HepG2 (cell line): ENCODE results near the gene CACNA1I. TPM values are rescaled to one million over a fixed set of nuclear protein-coding genes. Genes with fewer than 3 reads are reported as not detected.

ENCODE experiments used
- BORCS8-MEF2B ChIP-seq: sonication (generic); formaldehyde crosslinking; IDR thresholded peaks from 2 replicates; pipeline ENCODE4 v1.8.0; 2022; ENCODE audit warnings: mild to moderate bottlenecking, missing genetic modification reagents
- ELF4 ChIP-seq: sonication (generic); formaldehyde crosslinking; IDR thresholded peaks from 2 replicates; pipeline ENCODE4 v1.5.0; 2020; ENCODE audit warnings: missing genetic modification reagents, mild to moderate bottlenecking, moderate library complexity, borderline replicate concordance
- KDM5B ChIP-seq: sonication (generic); formaldehyde crosslinking; IDR thresholded peaks from 2 replicates; pipeline ENCODE4 v1.4.0; 2020; ENCODE audit warnings: missing genetic modification reagents, mild to moderate bottlenecking, borderline replicate concordance
- NR2C2 ChIP-seq: sonication (generic); formaldehyde crosslinking; IDR thresholded peaks from 2 replicates; pipeline ENCODE4 v1.4.0; 2020; ENCODE audit warnings: missing genetic modification reagents, mild to moderate bottlenecking, moderate library complexity, borderline replicate concordance
- NR3C1 ChIP-seq: sonication (generic); formaldehyde crosslinking; IDR thresholded peaks from 2 replicates; pipeline ENCODE4 v1.4.0; 2020; ENCODE audit warnings: missing genetic modification reagents
- RFXAP ChIP-seq: sonication (generic); formaldehyde crosslinking; IDR thresholded peaks from 2 replicates; pipeline ENCODE4 v1.4.0; 2020; ENCODE audit warnings: missing genetic modification reagents, borderline replicate concordance
- SAFB2 ChIP-seq: sonication (generic); formaldehyde crosslinking; IDR thresholded peaks from 2 replicates; pipeline ENCODE4 v1.5.1; 2020; ENCODE audit warnings: missing genetic modification reagents, low read depth, mild to moderate bottlenecking, borderline replicate concordance
- SALL2 ChIP-seq: sonication (generic); formaldehyde crosslinking; IDR thresholded peaks from 2 replicates; pipeline ENCODE4 v1.8.1; 2023; ENCODE audit warnings: mild to moderate bottlenecking, missing genetic modification reagents, inconsistent platforms
- SETDB1 ChIP-seq: sonication (generic); formaldehyde crosslinking; IDR thresholded peaks from 2 replicates; pipeline ENCODE4 v1.5.1; 2020; ENCODE audit warnings: missing genetic modification reagents, mild to moderate bottlenecking, borderline replicate concordance
- SP140L ChIP-seq: sonication (generic); formaldehyde crosslinking; IDR thresholded peaks from 2 replicates; pipeline ENCODE4 v1.4.0; 2020; ENCODE audit warnings: missing genetic modification reagents, borderline replicate concordance
- STAT5B ChIP-seq: sonication (generic); formaldehyde crosslinking; IDR thresholded peaks from 2 replicates; pipeline ENCODE4 v1.4.0; 2020; ENCODE audit warnings: missing genetic modification reagents
- TAF1 ChIP-seq: sonication (generic); formaldehyde crosslinking; IDR thresholded peaks from 2 replicates; pipeline ENCODE4 v1.4.0; 2020; ENCODE audit warnings: missing genetic modification reagents
- TARDBP ChIP-seq: sonication (generic); formaldehyde crosslinking; IDR thresholded peaks from 2 replicates; pipeline ENCODE4 v1.8.0; 2022; ENCODE audit warnings: mild to moderate bottlenecking, missing genetic modification reagents
- ZNF20 ChIP-seq: sonication (generic); formaldehyde crosslinking; IDR thresholded peaks from 2 replicates; pipeline ENCODE4 v1.4.0; 2020; ENCODE audit warnings: mild to moderate bottlenecking, moderate library complexity, missing genetic modification reagents
- ZNF343 ChIP-seq: sonication (generic); formaldehyde crosslinking; IDR thresholded peaks from 2 replicates; pipeline ENCODE4 v1.4.0; 2020; ENCODE audit warnings: mild to moderate bottlenecking, missing genetic modification reagents
- ZNF703 ChIP-seq: sonication (generic); formaldehyde crosslinking; IDR thresholded peaks from 2 replicates; pipeline ENCODE4 v1.5.1; 2020; ENCODE audit warnings: missing genetic modification reagents, mild to moderate bottlenecking, moderate library complexity, borderline replicate concordance
- ZSCAN29 ChIP-seq: sonication (generic); formaldehyde crosslinking; conservative IDR thresholded peaks from 2 replicates; pipeline ENCODE4 v1.4.0; 2020; ENCODE audit warnings: mild to moderate bottlenecking, missing genetic modification reagents
- polyA plus RNA-seq, 8 experiments: library from polyadenylated mRNA; depleted of rRNA in 3 of 8; stranded (reverse) in 7 of 8; unstranded in 1 of 8; fragments of >200 nt; fragmentation: Illumina TruSeq in 4 of 8; extraction: Trizol in 4 of 8; gene quantifications; 2 replicates each; pipeline versions ENCODE4 v1.2.1 to v1.2.3, GENCODE V29; 2011 to 2016; ENCODE audit warnings: low read depth in 4 of 8, missing spikeins in 1 of 8, mixed read lengths in 1 of 8; ENCODE audit not compliant: insufficient read depth in 1 of 8
- total RNA-seq, 5 experiments: library from RNA; depleted of rRNA; stranded (reverse); fragments of >200 nt; fragmentation: Illumina TruSeq; extraction: Trizol; gene quantifications; 2 replicates each; pipeline ENCODE4 v1.2.3, GENCODE V29; 2016; ENCODE audit warnings: low read depth in 1 of 5
- TF ChIP-seq, protein P1 (sequence below): sonication (generic); formaldehyde crosslinking; IDR thresholded peaks from 2 replicates; pipeline ENCODE4 v1.8.0; 2022; ENCODE audit warnings: missing genetic modification reagents, mild to moderate bottlenecking, moderate library complexity, borderline replicate concordance
- TF ChIP-seq, protein P2 (sequence below): sonication (generic); formaldehyde crosslinking; IDR thresholded peaks from 2 replicates; pipeline ENCODE4 v1.4.0; 2020; ENCODE audit warnings: missing genetic modification reagents, borderline replicate concordance
- TF ChIP-seq, protein P3 (sequence below): sonication (generic); formaldehyde crosslinking; IDR thresholded peaks from 2 replicates; pipeline ENCODE4 v1.4.0; 2020; ENCODE audit warnings: missing genetic modification reagents
- TF ChIP-seq, protein P4 (sequence below): sonication (generic); formaldehyde crosslinking; IDR thresholded peaks from 2 replicates; pipeline ENCODE4 v1.4.0; 2020; ENCODE audit warnings: mild to moderate bottlenecking, missing genetic modification reagents

CACNA1I gene
- total and polyA plus RNA-seq, 2 of the 13 experiments (the other 11 are each of a cell fraction or from before 2014, with no cell fraction given), result not detected

DNA sequence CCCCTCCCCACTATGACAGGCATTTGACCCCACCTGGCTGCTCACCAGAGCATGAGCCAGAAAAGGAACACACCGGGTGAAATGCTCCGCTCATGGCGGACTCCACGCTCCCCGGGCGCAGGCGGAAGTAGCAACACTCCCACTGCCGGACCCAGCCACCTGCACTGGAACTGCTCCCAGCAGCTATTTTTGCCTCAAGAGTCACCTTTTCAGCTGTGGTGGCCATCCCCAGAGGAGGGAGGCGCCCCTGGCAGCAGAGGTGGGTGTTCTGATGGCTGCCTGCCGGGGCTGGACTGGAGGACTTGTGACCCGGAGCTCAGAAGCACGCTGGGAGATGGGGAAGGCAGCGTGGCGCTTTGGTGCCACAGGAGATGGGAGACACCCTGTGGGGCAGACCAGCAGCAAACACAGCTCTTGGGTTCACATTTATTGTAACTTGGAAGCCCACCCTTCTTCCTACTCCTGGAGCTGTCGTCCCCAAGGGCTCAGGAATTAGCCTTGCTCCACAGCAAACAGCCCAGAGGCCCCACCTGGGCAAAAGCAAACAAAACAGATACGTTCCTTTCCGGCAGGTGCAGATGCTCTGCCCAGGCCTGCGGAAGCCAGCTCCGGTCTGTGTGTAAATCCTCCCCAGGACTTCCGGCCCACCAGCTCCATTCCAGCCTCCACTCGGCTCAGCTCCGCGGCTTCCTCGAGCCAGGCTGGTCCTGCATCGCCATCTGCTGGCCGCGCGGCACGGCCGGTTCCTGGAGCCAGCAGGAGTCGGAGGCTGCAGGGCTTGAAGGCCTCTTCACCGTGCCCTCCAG, 41.7 kb upstream of the CACNA1I start (continued):
- TF ChIP-seq NR2C2 (CRISPR knock-in tag), result peak; percentile 56; the same call in 1 of the 2 replicates
- TF ChIP-seq, protein P1, sequence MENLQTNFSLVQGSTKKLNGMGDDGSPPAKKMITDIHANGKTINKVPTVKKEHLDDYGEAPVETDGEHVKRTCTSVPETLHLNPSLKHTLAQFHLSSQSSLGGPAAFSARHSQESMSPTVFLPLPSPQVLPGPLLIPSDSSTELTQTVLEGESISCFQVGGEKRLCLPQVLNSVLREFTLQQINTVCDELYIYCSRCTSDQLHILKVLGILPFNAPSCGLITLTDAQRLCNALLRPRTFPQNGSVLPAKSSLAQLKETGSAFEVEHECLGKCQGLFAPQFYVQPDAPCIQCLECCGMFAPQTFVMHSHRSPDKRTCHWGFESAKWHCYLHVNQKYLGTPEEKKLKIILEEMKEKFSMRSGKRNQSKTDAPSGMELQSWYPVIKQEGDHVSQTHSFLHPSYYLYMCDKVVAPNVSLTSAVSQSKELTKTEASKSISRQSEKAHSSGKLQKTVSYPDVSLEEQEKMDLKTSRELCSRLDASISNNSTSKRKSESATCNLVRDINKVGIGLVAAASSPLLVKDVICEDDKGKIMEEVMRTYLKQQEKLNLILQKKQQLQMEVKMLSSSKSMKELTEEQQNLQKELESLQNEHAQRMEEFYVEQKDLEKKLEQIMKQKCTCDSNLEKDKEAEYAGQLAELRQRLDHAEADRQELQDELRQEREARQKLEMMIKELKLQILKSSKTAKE (CRISPR knock-in tag), result no peak
- TF ChIP-seq SETDB1 (CRISPR knock-in tag), result no peak
- TF ChIP-seq ELF4, result no peak
- TF ChIP-seq SAFB2, result 0 out of 2 replicates have a peak, but pooled peaks have one; percentile 41
- TF ChIP-seq RFXAP (CRISPR knock-in tag), result peak; percentile 87; the same call in 1 of the 2 replicates
- no peak for TF ChIP-seq STAT5B (CRISPR knock-in tag)
- TF ChIP-seq KDM5B (CRISPR knock-in tag), result peak; percentile 86; the same call in 1 of the 2 replicates
- TF ChIP-seq NR3C1 (CRISPR knock-in tag), result no peak
- TF ChIP-seq ZSCAN29 (CRISPR knock-in tag), result no peak
- no peak for TF ChIP-seq SP140L (CRISPR knock-in tag)
- peak; percentile 91 for TF ChIP-seq BORCS8-MEF2B
- TF ChIP-seq ZNF343, result no peak
- no peak for TF ChIP-seq ZNF703 (CRISPR knock-in tag)
- TF ChIP-seq, protein P2, sequence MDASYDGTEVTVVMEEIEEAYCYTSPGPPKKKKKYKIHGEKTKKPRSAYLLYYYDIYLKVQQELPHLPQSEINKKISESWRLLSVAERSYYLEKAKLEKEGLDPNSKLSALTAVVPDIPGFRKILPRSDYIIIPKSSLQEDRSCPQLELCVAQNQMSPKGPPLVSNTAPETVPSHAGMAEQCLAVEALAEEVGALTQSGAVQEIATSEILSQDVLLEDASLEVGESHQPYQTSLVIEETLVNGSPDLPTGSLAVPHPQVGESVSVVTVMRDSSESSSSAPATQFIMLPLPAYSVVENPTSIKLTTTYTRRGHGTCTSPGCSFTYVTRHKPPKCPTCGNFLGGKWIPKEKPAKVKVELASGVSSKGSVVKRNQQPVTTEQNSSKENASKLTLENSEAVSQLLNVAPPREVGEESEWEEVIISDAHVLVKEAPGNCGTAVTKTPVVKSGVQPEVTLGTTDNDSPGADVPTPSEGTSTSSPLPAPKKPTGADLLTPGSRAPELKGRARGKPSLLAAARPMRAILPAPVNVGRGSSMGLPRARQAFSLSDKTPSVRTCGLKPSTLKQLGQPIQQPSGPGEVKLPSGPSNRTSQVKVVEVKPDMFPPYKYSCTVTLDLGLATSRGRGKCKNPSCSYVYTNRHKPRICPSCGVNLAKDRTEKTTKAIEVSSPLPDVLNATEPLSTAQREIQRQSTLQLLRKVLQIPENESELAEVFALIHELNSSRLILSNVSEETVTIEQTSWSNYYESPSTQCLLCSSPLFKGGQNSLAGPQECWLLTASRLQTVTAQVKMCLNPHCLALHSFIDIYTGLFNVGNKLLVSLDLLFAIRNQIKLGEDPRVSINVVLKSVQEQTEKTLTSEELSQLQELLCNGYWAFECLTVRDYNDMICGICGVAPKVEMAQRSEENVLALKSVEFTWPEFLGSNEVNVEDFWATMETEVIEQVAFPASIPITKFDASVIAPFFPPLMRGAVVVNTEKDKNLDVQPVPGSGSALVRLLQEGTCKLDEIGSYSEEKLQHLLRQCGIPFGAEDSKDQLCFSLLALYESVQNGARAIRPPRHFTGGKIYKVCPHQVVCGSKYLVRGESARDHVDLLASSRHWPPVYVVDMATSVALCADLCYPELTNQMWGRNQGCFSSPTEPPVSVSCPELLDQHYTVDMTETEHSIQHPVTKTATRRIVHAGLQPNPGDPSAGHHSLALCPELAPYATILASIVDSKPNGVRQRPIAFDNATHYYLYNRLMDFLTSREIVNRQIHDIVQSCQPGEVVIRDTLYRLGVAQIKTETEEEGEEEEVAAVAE (CRISPR knock-in tag), result peak; percentile 61; the same call in 1 of the 2 replicates
- TF ChIP-seq TARDBP (CRISPR knock-in tag), result peak; percentile 94
- TF ChIP-seq SALL2 (CRISPR knock-in tag), result peak; percentile 76; the same call in 1 of the 2 replicates
- TF ChIP-seq ZNF20 (CRISPR knock-in tag), result no peak
- TF ChIP-seq, protein P3, sequence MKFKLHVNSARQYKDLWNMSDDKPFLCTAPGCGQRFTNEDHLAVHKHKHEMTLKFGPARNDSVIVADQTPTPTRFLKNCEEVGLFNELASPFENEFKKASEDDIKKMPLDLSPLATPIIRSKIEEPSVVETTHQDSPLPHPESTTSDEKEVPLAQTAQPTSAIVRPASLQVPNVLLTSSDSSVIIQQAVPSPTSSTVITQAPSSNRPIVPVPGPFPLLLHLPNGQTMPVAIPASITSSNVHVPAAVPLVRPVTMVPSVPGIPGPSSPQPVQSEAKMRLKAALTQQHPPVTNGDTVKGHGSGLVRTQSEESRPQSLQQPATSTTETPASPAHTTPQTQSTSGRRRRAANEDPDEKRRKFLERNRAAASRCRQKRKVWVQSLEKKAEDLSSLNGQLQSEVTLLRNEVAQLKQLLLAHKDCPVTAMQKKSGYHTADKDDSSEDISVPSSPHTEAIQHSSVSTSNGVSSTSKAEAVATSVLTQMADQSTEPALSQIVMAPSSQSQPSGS (CRISPR knock-in tag), result peak; percentile 81
- TF ChIP-seq, protein P4, sequence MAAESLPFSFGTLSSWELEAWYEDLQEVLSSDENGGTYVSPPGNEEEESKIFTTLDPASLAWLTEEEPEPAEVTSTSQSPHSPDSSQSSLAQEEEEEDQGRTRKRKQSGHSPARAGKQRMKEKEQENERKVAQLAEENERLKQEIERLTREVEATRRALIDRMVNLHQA (CRISPR knock-in tag), result no peak
- peak; percentile 46; the same call in 1 of the 2 replicates for TF ChIP-seq TAF1 (CRISPR knock-in tag)
